ENCODE measurements around the gene ARHGDIG.

GRCh38 chr16:280991-281659 lies 734 bp downstream of the ARHGDIG start:
- TF ChIP-seq CTCF (IDR thresholded peaks at IDR 0.05 in 4 of 5, conservative IDR thresholded peaks at IDR 0.05 in 1 of 5): no peak
- TF ChIP-seq POLR2A (IDR thresholded peaks at IDR 0.05): no peak

All from gastrocnemius medialis (tissue), 4 donors.